Upper lobe of left lung (tissue), 6 donors: ENCODE data around the gene HBS1L. TPM values are rescaled to one million over a fixed set of nuclear protein-coding genes. Genes with fewer than 3 reads are reported as not detected.

Source experiments
- ATAC-seq, 2 donors: fragments of 200-7000 bp; cut with Tn5 transposase; one replicate each; pipeline ENCODE4 v1.9.1; 2022; ENCODE audit warnings: mild to moderate bottlenecking in 2 of 2, moderate library complexity in 2 of 2; ENCODE audit not compliant: low FRiP score in 2 of 2
- DNase-seq, 2 donors: peaks; one replicate each; pipeline ENCODE4 v3.0.0-alpha.2; 2019 to 2020
- H3K27ac ChIP-seq, 4 donors: fragments of 200-600 bp; sonication (generic); one replicate each; pipeline ENCODE4 v1.5.1; 2016 to 2019
- H3K27me3 ChIP-seq, 4 donors: fragments of 200-600 bp; sonication (generic); one replicate each; pipeline ENCODE4 v1.5.1; 2017 to 2019
- H3K36me3 ChIP-seq, 4 donors: fragments of 200-600 bp; sonication (generic); one replicate each; pipeline ENCODE4 v1.5.1; 2016 to 2019
- H3K4me1 ChIP-seq, 4 donors: fragments of 200-600 bp; sonication (generic); one replicate each; pipeline ENCODE4 v1.5.1; 2018 to 2019
- H3K4me3 ChIP-seq, 4 donors: fragments of 200-600 bp; sonication (generic); one replicate each; pipeline ENCODE4 v1.5.1; 2017 to 2019; ENCODE audit warnings: mild to moderate bottlenecking in 2 of 4, moderate library complexity in 1 of 4
- H3K9me3 ChIP-seq, 4 donors: fragments of 200-600 bp; sonication (generic); one replicate each; pipeline ENCODE4 v1.5.1; 2018 to 2019
- CTCF ChIP-seq, 6 experiments: fragments of 450-650 bp in 4 of 6; fragments of 200-600 bp in 2 of 6; sonication (generic) in 2 of 6; IDR thresholded peaks; one replicate each; pipeline ENCODE4 v1.5.1; 2016 to 2019; ENCODE audit warnings: antibody characterized with exemption in 6 of 6
- EP300 ChIP-seq, 4 donors: sonication (generic); formaldehyde crosslinking; IDR thresholded peaks; one replicate each; pipeline ENCODE4 v1.5.1; 2017; ENCODE audit warnings: antibody characterized with exemption in 4 of 4, control low read depth in 2 of 4
- POLR2A ChIP-seq, 4 donors: fragments of 450-650 bp; IDR thresholded peaks; one replicate each; pipeline ENCODE4 v1.5.1; 2016 to 2017; ENCODE audit warnings: antibody characterized with exemption in 4 of 4, mild to moderate bottlenecking in 2 of 4
- POLR2AphosphoS5 ChIP-seq, 2 donors: sonication (generic); formaldehyde crosslinking; IDR thresholded peaks; one replicate each; pipeline ENCODE4 v1.5.1; 2017; ENCODE audit warnings: antibody characterized with exemption in 2 of 2
- WGBS, 2 donors: methylation state at CpG; one replicate each; pipeline ENCODE4 v1.1.5; 2017 to 2018; 5-methylcytosine and 5-hydroxymethylcytosine counted together
- total RNA-seq, 6 donors: library from RNA; depleted of rRNA in 4 of 6; stranded (reverse); fragments of >200 nt in 4 of 6; gene quantifications; one replicate each; pipeline versions ENCODE4 v1.1.0 to v1.2.1, GENCODE V29; 2016 to 2021
- donor health status: DM: no; HTN: no; CAD: no; lungs with moderate emphysema.
- donor health status: DM: no; HTN: yes; CAD: no; lungs with severe emphysema.

Gene HBS1L
- total RNA-seq, 6 donors from 2014 or later, result 16.8 to 47.0 (median 38.5) TPM

GRCh38 chr6:134954272-134955000 lies 100.2 kb downstream of the HBS1L start:
- WGBS, 2 donors, result 82% methylated on average over 4 of the region's 4 CpGs
- no peak for TF ChIP-seq POLR2AphosphoS5 (IDR thresholded peaks at IDR 0.05)
- no peak for TF ChIP-seq EP300 (IDR thresholded peaks at IDR 0.05)
- TF ChIP-seq POLR2A (IDR thresholded peaks at IDR 0.05), result no peak
- no peak for TF ChIP-seq CTCF (IDR thresholded peaks at IDR 0.05)

GRCh38 chr6:134951494-134952263 lies 102.9 kb downstream of the HBS1L start:
- peak in 1 of 2 donors; percentile 33 for DNase-seq
- Histone ChIP-seq H3K9me3 (no peaks in the 10 kb centered on the region), H3K27me3 (no peaks in the 10 kb centered on the region), H3K4me1 (no peaks in the 10 kb centered on the region), H3K36me3 (no peaks in the 10 kb centered on the region), H3K4me3 (no peak overlapping the region), H3K27ac (no peak overlapping the region)
- no peak for ATAC-seq
- 92% methylated on average over 13 of the region's 13 CpGs for WGBS, 2 donors
- TF ChIP-seq EP300 (IDR thresholded peaks at IDR 0.05) (no peak), POLR2A (IDR thresholded peaks at IDR 0.05) (no peak), POLR2AphosphoS5 (IDR thresholded peaks at IDR 0.05) (no peak), CTCF (IDR thresholded peaks at IDR 0.05) (no peak)

More at GRCh38 chr6:134954272-134955000, 100.2 kb downstream of the HBS1L start:
- DNase-seq (no peak), ATAC-seq (no peak)
- Histone ChIP-seq H3K4me1 (no peaks in the 10 kb centered on the region), H3K4me3 (no peak overlapping the region), H3K36me3 (no peaks in the 10 kb centered on the region), H3K27ac (no peak overlapping the region), H3K27me3 (no peaks in the 10 kb centered on the region), H3K9me3 (peaks cover 0 to under 1% (median 0%) of the 10 kb centered on the region in 4 donors)

- H3K4me1 ChIP-seq, result no peaks in the 10 kb centered on the region
- no peaks in the 10 kb centered on the region for H3K36me3 ChIP-seq
- no peak for DNase-seq
- H3K9me3 ChIP-seq, result no peaks in the 10 kb centered on the region
- no peak for TF ChIP-seq POLR2A (IDR thresholded peaks at IDR 0.05)
- TF ChIP-seq POLR2AphosphoS5 (IDR thresholded peaks at IDR 0.05), result no peak
- no peak for TF ChIP-seq EP300 (IDR thresholded peaks at IDR 0.05)
- TF ChIP-seq CTCF (IDR thresholded peaks at IDR 0.05), result no peak
- no peaks in the 10 kb centered on the region for H3K27me3 ChIP-seq
- H3K4me3 ChIP-seq, result no peak overlapping the region
- no peak overlapping the region for H3K27ac ChIP-seq
- no peak for ATAC-seq
- 70 to 72% methylated on average over 2 of the region's 2 CpGs for WGBS, 2 donors
Observed at GRCh38 chr6:134950482-134950881, 104.1 kb downstream of the HBS1L start.

- no peaks in the 10 kb centered on the region for H3K4me1 ChIP-seq
- TF ChIP-seq CTCF (IDR thresholded peaks at IDR 0.05) (no peak), POLR2AphosphoS5 (IDR thresholded peaks at IDR 0.05) (no peak), EP300 (IDR thresholded peaks at IDR 0.05) (no peak), POLR2A (IDR thresholded peaks at IDR 0.05) (no peak)
- no peaks in the 10 kb centered on the region for H3K27me3 ChIP-seq
- H3K36me3 ChIP-seq, result no peaks in the 10 kb centered on the region
- H3K9me3 ChIP-seq, result no peaks in the 10 kb centered on the region
- DNase-seq, result no peak
- no peak within 1 kb of the TSS for H3K4me3 ChIP-seq
- H3K27ac ChIP-seq, result no peak within 1 kb of the TSS
- no peak for ATAC-seq
- 71 to 79% methylated on average over 4 of the region's 4 CpGs for WGBS, 2 donors
Observed at GRCh38 chr6:134949927-134950326, 104.7 kb downstream of the HBS1L start, which contains the start of gene ALDH8A1. TSS of gene ALDH8A1 (minus strand) at chr6:134950101. CDS start at chr6:134950053, 48 bp downstream.
